WTC11 (cell line): ENCODE measurements around the gene MC3R. TPM values are rescaled to one million over a fixed set of nuclear protein-coding genes. Genes with fewer than 3 reads are reported as not detected.

Experiments used
- ATAC-seq: fragments of 200-7000 bp; cut with Tn5 transposase; 2 replicates; pipeline ENCODE4 v1.10.0; 2021; ENCODE audit warnings: mild to moderate bottlenecking, moderate library complexity
- CTCF ChIA-PET: fragments of 300-600 bp; sonication (Branson Sonifier 250); formaldehyde crosslinking; loops from one replicate; lab custom pipeline; 2021; ENCODE audit warnings: antibody characterized with exemption; lab: Charles Lee
- POLR2A ChIA-PET: fragments of 350-600 bp; sonication (Branson Sonifier 250); formaldehyde crosslinking; loops from one replicate; lab custom pipeline; 2021; ENCODE audit warnings: antibody characterized with exemption; lab: Charles Lee
- DNase-seq: peaks from one replicate; pipeline ENCODE4 v3.0.0; 2021; ENCODE audit warnings: low spot score
- H3K27ac Mint-ChIP-seq: 2 replicates; pipeline ENCODE4 v1.8.0; 2021; ENCODE audit warnings: mixed read lengths
- H3K27me3 Mint-ChIP-seq: 2 replicates; pipeline ENCODE4 v1.8.0; 2021; ENCODE audit warnings: low read depth, mild to moderate bottlenecking, moderate library complexity, mixed read lengths
- H3K36me3 Mint-ChIP-seq: 2 replicates; pipeline ENCODE4 v1.8.0; 2021; ENCODE audit warnings: mixed read lengths
- H3K4me1 Mint-ChIP-seq: 2 replicates; pipeline ENCODE4 v1.8.0; 2022; ENCODE audit warnings: mixed read lengths
- H3K4me3 Mint-ChIP-seq: 2 replicates; pipeline ENCODE4 v1.8.0; 2021; ENCODE audit warnings: mild to moderate bottlenecking, moderate library complexity, mixed read lengths
- H3K9me3 Mint-ChIP-seq: 2 replicates; pipeline ENCODE4 v1.8.0; 2021; ENCODE audit warnings: mixed read lengths
- ATF6 ChIP-seq: sonication (generic); formaldehyde crosslinking; IDR thresholded peaks from 2 replicates; pipeline ENCODE4 v1.8.1; 2023; ENCODE audit warnings: mild to moderate bottlenecking, missing genetic modification reagents
- FOXJ3 ChIP-seq: sonication (generic); formaldehyde crosslinking; IDR thresholded peaks from 2 replicates; pipeline ENCODE4 v1.9.0; 2021; ENCODE audit warnings: missing genetic modification reagents, mild to moderate bottlenecking, borderline replicate concordance
- GTF2I ChIP-seq: fragments of 250-450 bp; sonication (Bioruptor Pico); conservative IDR thresholded peaks from 2 replicates; pipeline ENCODE4 v1.4.0; 2021; ENCODE audit warnings: mild to moderate bottlenecking
- HMGA2 ChIP-seq: fragments of 250-450 bp; sonication (Bioruptor Pico); IDR thresholded peaks from 2 replicates; pipeline ENCODE4 v1.4.0; 2021; ENCODE audit warnings: mild to moderate bottlenecking, moderate library complexity
- KAT7 ChIP-seq: sonication (generic); formaldehyde crosslinking; IDR thresholded peaks from 2 replicates; pipeline ENCODE4 v1.8.1; 2023; ENCODE audit warnings: missing genetic modification reagents, mild to moderate bottlenecking, borderline replicate concordance
- NFATC4 ChIP-seq: fragments of 250-450 bp; sonication (Bioruptor Pico); IDR thresholded peaks from 2 replicates; pipeline ENCODE4 v1.9.0; 2021; ENCODE audit warnings: mild to moderate bottlenecking
- SMAD3 ChIP-seq: sonication (generic); formaldehyde crosslinking; IDR thresholded peaks from 2 replicates; pipeline ENCODE4 v1.8.0; 2022; ENCODE audit warnings: missing genetic modification reagents, mild to moderate bottlenecking, borderline replicate concordance
- SOX15 ChIP-seq: fragments of 250-450 bp; sonication (Bioruptor Pico); IDR thresholded peaks from 2 replicates; pipeline ENCODE4 v1.9.0; 2021; ENCODE audit warnings: mild to moderate bottlenecking
- SP1 ChIP-seq: sonication (generic); formaldehyde crosslinking; conservative IDR thresholded peaks from 2 replicates; pipeline ENCODE4 v1.8.1; 2022; ENCODE audit warnings: missing genetic modification reagents
- TEAD1 ChIP-seq: sonication (generic); formaldehyde crosslinking; IDR thresholded peaks from 2 replicates; pipeline ENCODE4 v1.8.0; 2022; ENCODE audit warnings: mild to moderate bottlenecking, missing genetic modification reagents
- ZNF219 ChIP-seq: sonication (generic); formaldehyde crosslinking; IDR thresholded peaks from 2 replicates; pipeline ENCODE4 v1.8.0; 2023; ENCODE audit warnings: missing genetic modification reagents, mild to moderate bottlenecking, borderline replicate concordance
- ZNF281 ChIP-seq: sonication (generic); formaldehyde crosslinking; IDR thresholded peaks from 2 replicates; pipeline ENCODE4 v1.8.0; 2023; ENCODE audit warnings: mild to moderate bottlenecking, missing genetic modification reagents
- ZNF317 ChIP-seq: sonication (generic); formaldehyde crosslinking; IDR thresholded peaks from 2 replicates; pipeline ENCODE4 v1.8.1; 2023; ENCODE audit warnings: low read depth, mild to moderate bottlenecking, moderate library complexity, missing genetic modification reagents, borderline replicate concordance
- ZNF423 ChIP-seq: fragments of 250-450 bp; sonication (Bioruptor Pico); IDR thresholded peaks from 2 replicates; pipeline ENCODE4 v2.1.2; 2022; ENCODE audit warnings: mild to moderate bottlenecking, moderate library complexity
- ZNF671 ChIP-seq: fragments of 250-450 bp; sonication (Bioruptor Pico); IDR thresholded peaks from 2 replicates; pipeline ENCODE4 v1.8.0; 2021; ENCODE audit warnings: mild to moderate bottlenecking
- total RNA-seq: library from RNA; stranded (reverse); gene quantifications from 3 replicates; pipeline ENCODE4 v1.2.3, GENCODE V29; 2021
- TF ChIP-seq, protein P1 (sequence below): sonication (generic); formaldehyde crosslinking; IDR thresholded peaks from 2 replicates; pipeline ENCODE4 v1.8.1; 2023; ENCODE audit warnings: mild to moderate bottlenecking, missing genetic modification reagents, moderate library complexity
- TF ChIP-seq, protein P2 (sequence below): fragments of 250-450 bp; sonication (Bioruptor Pico); IDR thresholded peaks from 2 replicates; pipeline ENCODE4 v1.9.0; 2021; ENCODE audit warnings: moderate library complexity, mild to moderate bottlenecking, inconsistent platforms, borderline replicate concordance
- TF ChIP-seq, protein P3 (sequence below): sonication (generic); formaldehyde crosslinking; IDR thresholded peaks from 2 replicates; pipeline ENCODE4 v1.8.1; 2023; ENCODE audit warnings: mild to moderate bottlenecking, missing genetic modification reagents

MC3R gene
- total RNA-seq, 1 experiment from 2014 or later, result not detected

DNA sequence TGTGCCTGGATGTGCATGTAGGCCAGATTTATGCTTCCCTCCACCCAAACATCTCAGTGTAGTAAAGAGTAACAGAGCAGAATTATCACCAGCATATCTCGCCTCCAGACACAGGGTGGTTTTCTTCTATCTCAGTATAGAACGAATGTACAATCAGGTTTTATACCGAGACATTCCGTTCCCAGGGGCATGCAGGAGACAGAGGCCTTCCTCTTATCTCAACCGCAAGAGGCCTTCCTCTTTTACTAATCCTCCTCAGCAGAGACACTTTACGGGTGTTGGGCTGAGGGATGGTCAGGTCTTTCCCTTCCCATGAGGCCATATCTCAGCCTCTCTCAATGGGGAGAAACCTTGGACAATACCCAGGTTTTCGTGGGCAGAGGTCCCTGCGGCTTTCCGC, 36.4 kb upstream of the MC3R start:
- ChIA-PET POLR2A (no interaction called here), CTCF (no interaction called here)
- Mint-ChIP-seq H3K9me3 (peaks cover 84% of the 10 kb centered on the region), H3K27me3 (peaks cover 9% of the 10 kb centered on the region), H3K4me3 (no peak overlapping the region), H3K27ac (no peak overlapping the region), H3K4me1 (no peaks in the 10 kb centered on the region), H3K36me3 (peaks cover 79% of the 10 kb centered on the region)
- ATAC-seq (no peak), DNase-seq (no peak)
- TF ChIP-seq ZNF281 (CRISPR knock-in tag) (no peak), SMAD3 (no peak), TEAD1 (CRISPR knock-in tag) (no peak), SOX15 (CRISPR knock-in tag) (no peak), ZNF219 (no peak)

GRCh38 chr20:56213321-56213720, 35.2 kb upstream of the MC3R start:
- Mint-ChIP-seq H3K36me3 (peaks cover 75% of the 10 kb centered on the region), H3K9me3 (peaks cover 83% of the 10 kb centered on the region), H3K27ac (no peak overlapping the region), H3K4me1 (no peaks in the 10 kb centered on the region), H3K4me3 (no peak overlapping the region), H3K27me3 (peaks cover 9% of the 10 kb centered on the region)
- no peak for TF ChIP-seq NFATC4 (CRISPR knock-in tag)
- TF ChIP-seq HMGA2 (CRISPR knock-in tag), result no peak
- TF ChIP-seq ZNF317 (CRISPR knock-in tag), result no peak
- no peak for TF ChIP-seq FOXJ3 (CRISPR knock-in tag)
- DNase-seq (no peak), ATAC-seq (no peak)
- POLR2A ChIA-PET, result no interaction called here
- CTCF ChIA-PET, result no interaction called here

DNA sequence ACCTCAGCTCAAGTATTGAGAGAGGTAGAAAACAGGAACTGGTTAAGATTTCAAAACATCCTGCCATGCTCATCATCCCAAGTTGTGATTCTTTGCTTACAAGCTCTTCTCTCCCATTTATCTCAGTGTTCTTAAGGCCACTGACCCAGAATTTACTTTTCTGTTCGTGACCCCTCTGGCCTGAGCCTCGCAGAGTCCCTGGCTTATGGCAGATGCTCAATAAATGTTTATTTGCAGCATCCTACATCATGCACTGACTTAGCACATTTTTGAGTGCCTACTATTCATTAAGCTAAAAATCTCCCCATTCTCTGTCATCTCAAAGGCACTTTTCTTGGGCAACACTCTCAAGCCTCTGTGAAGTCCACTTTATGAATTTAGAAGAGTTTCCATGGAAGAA, 33.4 kb upstream of the MC3R start:
- CTCF ChIA-PET, result no interaction called here
- ATAC-seq, result no peak
- DNase-seq, result no peak
- H3K9me3 Mint-ChIP-seq, result peaks cover 84% of the 10 kb centered on the region
- POLR2A ChIA-PET, result no interaction called here
- TF ChIP-seq, protein P1, sequence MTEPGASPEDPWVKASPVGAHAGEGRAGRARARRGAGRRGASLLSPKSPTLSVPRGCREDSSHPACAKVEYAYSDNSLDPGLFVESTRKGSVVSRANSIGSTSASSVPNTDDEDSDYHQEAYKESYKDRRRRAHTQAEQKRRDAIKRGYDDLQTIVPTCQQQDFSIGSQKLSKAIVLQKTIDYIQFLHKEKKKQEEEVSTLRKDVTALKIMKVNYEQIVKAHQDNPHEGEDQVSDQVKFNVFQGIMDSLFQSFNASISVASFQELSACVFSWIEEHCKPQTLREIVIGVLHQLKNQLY (CRISPR knock-in tag), result no peak
- TF ChIP-seq ZNF671 (no peak), ATF6 (CRISPR knock-in tag) (no peak), KAT7 (no peak), ZNF423 (no peak), SP1 (CRISPR knock-in tag) (no peak), GTF2I (CRISPR knock-in tag) (no peak)
- TF ChIP-seq, protein P2, sequence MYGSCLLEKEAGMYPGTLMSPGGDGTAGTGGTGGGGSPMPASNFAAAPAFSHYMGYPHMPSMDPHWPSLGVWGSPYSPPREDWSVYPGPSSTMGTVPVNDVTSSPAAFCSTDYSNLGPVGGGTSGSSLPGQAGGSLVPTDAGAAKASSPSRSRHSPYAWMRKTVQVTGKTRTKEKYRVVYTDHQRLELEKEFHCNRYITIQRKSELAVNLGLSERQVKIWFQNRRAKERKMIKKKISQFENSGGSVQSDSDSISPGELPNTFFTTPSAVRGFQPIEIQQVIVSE, result no peak
- TF ChIP-seq, protein P3, sequence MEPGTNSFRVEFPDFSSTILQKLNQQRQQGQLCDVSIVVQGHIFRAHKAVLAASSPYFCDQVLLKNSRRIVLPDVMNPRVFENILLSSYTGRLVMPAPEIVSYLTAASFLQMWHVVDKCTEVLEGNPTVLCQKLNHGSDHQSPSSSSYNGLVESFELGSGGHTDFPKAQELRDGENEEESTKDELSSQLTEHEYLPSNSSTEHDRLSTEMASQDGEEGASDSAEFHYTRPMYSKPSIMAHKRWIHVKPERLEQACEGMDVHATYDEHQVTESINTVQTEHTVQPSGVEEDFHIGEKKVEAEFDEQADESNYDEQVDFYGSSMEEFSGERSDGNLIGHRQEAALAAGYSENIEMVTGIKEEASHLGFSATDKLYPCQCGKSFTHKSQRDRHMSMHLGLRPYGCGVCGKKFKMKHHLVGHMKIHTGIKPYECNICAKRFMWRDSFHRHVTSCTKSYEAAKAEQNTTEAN (CRISPR knock-in tag), result no peak
- peaks cover 13% of the 10 kb centered on the region for H3K27me3 Mint-ChIP-seq
- H3K36me3 Mint-ChIP-seq, result peaks cover 72% of the 10 kb centered on the region
- no peak overlapping the region for H3K27ac Mint-ChIP-seq
- H3K4me1 Mint-ChIP-seq, result no peaks in the 10 kb centered on the region
- no peak overlapping the region for H3K4me3 Mint-ChIP-seq
